ENCODE measurements around the gene NDUFB11. TPM values are rescaled to one million over a fixed set of nuclear protein-coding genes. Genes with fewer than 3 reads are reported as not detected.
"Not testable (repeated sequence)": the region's sequence is repeated elsewhere in the genome, so short reads cannot be mapped to it uniquely, and the experiment has no call there.

Gene NDUFB11
- total and polyA plus RNA-seq, 5 experiments from 2014 or later, result 50.6 to 185 (median 171) TPM

- H3K36me3 Mint-ChIP-seq, result no peaks in the 10 kb centered on the region
- ATAC-seq, result no peak
- H3K4me1 Mint-ChIP-seq, result peaks cover 0 to 12% (median 2%) of the 10 kb centered on the region in 4 donors
- POLR2A ChIA-PET, result interaction anchor here (0.6 to 2.3 kb wide), 5 partner anchors 13 to 103 kb away, joined by 3 to 19 read pairs (median 4); partner anchors contain the start of genes CDK16, NDUFB11, RBM10 and USP11
- peaks cover 0 to 2% (median 0%) of the 10 kb centered on the region in 9 donors for H3K9me3 Mint-ChIP-seq
- no peaks in the 10 kb centered on the region for H3K27me3 Mint-ChIP-seq
- H3K27ac Mint-ChIP-seq, result peak overlapping the region; percentile 40 to 98 (median 92)
- H3K4me3 Mint-ChIP-seq, result peak overlapping the region; percentile 26 to 99 (median 96)
- no peak for DNase-seq
These were observed 14.6 kb downstream of the NDUFB11 start for GRCh38 chrX:47129899-47130358.

GRCh38 chrX:47129157-47129898, 15.2 kb downstream of the NDUFB11 start:
- Mint-ChIP-seq H3K4me1 (peaks cover 0 to 12% (median 2%) of the 10 kb centered on the region in 4 donors), H3K9me3 (peaks cover 0 to 2% (median 0%) of the 10 kb centered on the region in 9 donors), H3K4me3 (peak overlapping the region; percentile 92 to 99 (median 96)), H3K36me3 (no peaks in the 10 kb centered on the region), H3K27ac (peak overlapping the region; percentile 90 to 98 (median 96)), H3K27me3 (no peaks in the 10 kb centered on the region)
- ATAC-seq (peak; percentile 98), DNase-seq (peak; percentile 66 to 95 (median 90))
- POLR2A ChIA-PET, result interaction anchor here (0.6 to 2.3 kb wide), 5 partner anchors 13 to 394 kb away, joined by 3 to 19 read pairs (median 3); partner anchors contain the start of genes CDK16, NDUFB11, RBM10 and USP11

- H3K9me3 Mint-ChIP-seq, DNase-seq, ATAC-seq, H3K27ac Mint-ChIP-seq, H3K4me3 Mint-ChIP-seq, H3K4me1 Mint-ChIP-seq, POLR2A ChIA-PET, H3K36me3 Mint-ChIP-seq, H3K27me3 Mint-ChIP-seq: not testable (repeated sequence)
These were observed 20.0 kb downstream of the NDUFB11 start for GRCh38 chrX:47124466-47124865.

GRCh38 chrX:47116551-47117110, 27.9 kb downstream of the NDUFB11 start:
- H3K9me3 Mint-ChIP-seq, H3K27me3 Mint-ChIP-seq, H3K36me3 Mint-ChIP-seq, H3K27ac Mint-ChIP-seq, H3K4me3 Mint-ChIP-seq, H3K4me1 Mint-ChIP-seq, DNase-seq, ATAC-seq, POLR2A ChIA-PET: not testable (repeated sequence)

- H3K36me3 Mint-ChIP-seq, result peaks cover 0 to 7% (median 4%) of the 10 kb centered on the region in 3 donors
- POLR2A ChIA-PET, result no interaction called here
- ATAC-seq (no peak), DNase-seq (no peak)
- H3K4me3 Mint-ChIP-seq, result no peak overlapping the region
- peaks cover 0 to 3% (median 0%) of the 10 kb centered on the region in 9 donors for H3K9me3 Mint-ChIP-seq
- H3K27me3 Mint-ChIP-seq, result no peaks in the 10 kb centered on the region
- peaks cover 0 to 2% (median 0%) of the 10 kb centered on the region in 4 donors for H3K4me1 Mint-ChIP-seq
- H3K27ac Mint-ChIP-seq, result no peak overlapping the region
These were observed 32.1 kb downstream of the NDUFB11 start for GRCh38 chrX:47112316-47112954.

GRCh38 chrX:47110936-47111615, 33.4 kb downstream of the NDUFB11 start:
- DNase-seq, POLR2A ChIA-PET, H3K4me3 Mint-ChIP-seq, H3K27ac Mint-ChIP-seq, H3K36me3 Mint-ChIP-seq, ATAC-seq, H3K9me3 Mint-ChIP-seq, H3K27me3 Mint-ChIP-seq, H3K4me1 Mint-ChIP-seq: not testable (repeated sequence)

GRCh38 chrX:47101206-47101605, 43.3 kb downstream of the NDUFB11 start:
- Mint-ChIP-seq H3K4me1 (no peaks in the 10 kb centered on the region), H3K9me3 (no peaks in the 10 kb centered on the region), H3K27me3 (no peaks in the 10 kb centered on the region), H3K27ac (no peak overlapping the region), H3K4me3 (no peak overlapping the region), H3K36me3 (no peaks in the 10 kb centered on the region)
- POLR2A ChIA-PET, result no interaction called here
- ATAC-seq (no peak), DNase-seq (no peak)

GRCh38 chrX:47098338-47099094, 46.0 kb downstream of the NDUFB11 start:
- H3K4me1 Mint-ChIP-seq, result no peaks in the 10 kb centered on the region
- ATAC-seq (no peak), DNase-seq (no peak)
- H3K4me3 Mint-ChIP-seq, result no peak overlapping the region
- no peaks in the 10 kb centered on the region for H3K27me3 Mint-ChIP-seq
- H3K9me3 Mint-ChIP-seq, result no peaks in the 10 kb centered on the region
- H3K27ac Mint-ChIP-seq, result no peak overlapping the region
- POLR2A ChIA-PET, result no interaction called here
- no peaks in the 10 kb centered on the region for H3K36me3 Mint-ChIP-seq

GRCh38 chrX:47097018-47097417, 47.5 kb downstream of the NDUFB11 start:
- Mint-ChIP-seq H3K9me3 (no peaks in the 10 kb centered on the region), H3K27me3 (no peaks in the 10 kb centered on the region), H3K36me3 (no peaks in the 10 kb centered on the region), H3K4me1 (no peaks in the 10 kb centered on the region), H3K4me3 (no peak overlapping the region), H3K27ac (no peak overlapping the region)
- POLR2A ChIA-PET, result no interaction called here
- DNase-seq, result no peak
- no peak for ATAC-seq

GRCh38 chrX:47093860-47094259, 50.6 kb downstream of the NDUFB11 start:
- H3K9me3 Mint-ChIP-seq, result no peaks in the 10 kb centered on the region
- H3K36me3 Mint-ChIP-seq, result no peaks in the 10 kb centered on the region
- POLR2A ChIA-PET, result no interaction called here
- H3K4me1 Mint-ChIP-seq, result peaks cover 4 to 12% (median 7%) of the 10 kb centered on the region in 4 donors
- H3K27ac Mint-ChIP-seq, result no peak overlapping the region
- H3K4me3 Mint-ChIP-seq, result no peak overlapping the region
- H3K27me3 Mint-ChIP-seq, result no peaks in the 10 kb centered on the region
- no peak for DNase-seq
- ATAC-seq, result no peak

- H3K9me3 Mint-ChIP-seq, result no peaks in the 10 kb centered on the region
- no peak for ATAC-seq
- H3K4me3 Mint-ChIP-seq, result no peak overlapping the region
- H3K36me3 Mint-ChIP-seq, result no peaks in the 10 kb centered on the region
- peak in 3 of 10 donors; percentile 1 to 10 (median 7) for DNase-seq
- peaks cover 4 to 12% (median 7%) of the 10 kb centered on the region in 4 donors for H3K4me1 Mint-ChIP-seq
- POLR2A ChIA-PET, result no interaction called here
- no peaks in the 10 kb centered on the region for H3K27me3 Mint-ChIP-seq
- peak overlapping the region in 1 of 10 donors; percentile 6 for H3K27ac Mint-ChIP-seq
These were observed 51.3 kb downstream of the NDUFB11 start for GRCh38 chrX:47093248-47093647.

Measured in naive thymus-derived CD8-positive, alpha-beta T cell (primary cell).